WTC11 (cell line): ENCODE results near the gene DHDDS. TPM values are rescaled to one million over a fixed set of nuclear protein-coding genes. Genes with fewer than 3 reads are reported as not detected.

Experiments used
- ATF3 ChIP-seq: sonication (generic); formaldehyde crosslinking; conservative IDR thresholded peaks from 2 replicates; pipeline ENCODE4 v1.8.1; 2022; ENCODE audit warnings: mild to moderate bottlenecking, missing genetic modification reagents
- ATF6 ChIP-seq: sonication (generic); formaldehyde crosslinking; IDR thresholded peaks from 2 replicates; pipeline ENCODE4 v1.8.1; 2023; ENCODE audit warnings: mild to moderate bottlenecking, missing genetic modification reagents
- CREB1 ChIP-seq: sonication (generic); formaldehyde crosslinking; IDR thresholded peaks from 2 replicates; pipeline ENCODE4 v1.8.0; 2023; ENCODE audit warnings: mild to moderate bottlenecking, missing genetic modification reagents
- ELF4 ChIP-seq: sonication (generic); formaldehyde crosslinking; IDR thresholded peaks from 2 replicates; pipeline ENCODE4 v1.8.1; 2022; ENCODE audit warnings: low read depth, mild to moderate bottlenecking, moderate library complexity, missing genetic modification reagents
- EMX1 ChIP-seq: fragments of 250-450 bp; sonication (Bioruptor Pico); IDR thresholded peaks from 2 replicates; pipeline ENCODE4 v1.8.0; 2021; ENCODE audit warnings: mild to moderate bottlenecking
- ERG ChIP-seq: fragments of 250-450 bp; sonication (Bioruptor Pico); IDR thresholded peaks from 2 replicates; pipeline ENCODE4 v1.8.0; 2021; ENCODE audit warnings: mild to moderate bottlenecking
- ETV6 ChIP-seq: sonication (generic); formaldehyde crosslinking; IDR thresholded peaks from 2 replicates; pipeline ENCODE4 v1.8.1; 2022; ENCODE audit warnings: mild to moderate bottlenecking, missing genetic modification reagents
- FOXJ3 ChIP-seq: sonication (generic); formaldehyde crosslinking; IDR thresholded peaks from 2 replicates; pipeline ENCODE4 v1.9.0; 2021; ENCODE audit warnings: missing genetic modification reagents, mild to moderate bottlenecking, borderline replicate concordance
- FOXP1 ChIP-seq: sonication (generic); formaldehyde crosslinking; IDR thresholded peaks from 2 replicates; pipeline ENCODE4 v1.8.0; 2022; ENCODE audit warnings: missing genetic modification reagents, mild to moderate bottlenecking, moderate library complexity, borderline replicate concordance
- MAX ChIP-seq: sonication (generic); formaldehyde crosslinking; IDR thresholded peaks from 2 replicates; pipeline ENCODE4 v1.8.0; 2022; ENCODE audit warnings: mild to moderate bottlenecking, missing genetic modification reagents
- MXD4 ChIP-seq: fragments of 250-450 bp; sonication (Bioruptor Pico); IDR thresholded peaks from 2 replicates; pipeline ENCODE4 v1.8.0; 2021; ENCODE audit warnings: mild to moderate bottlenecking, moderate library complexity, borderline replicate concordance
- NFATC4 ChIP-seq: fragments of 250-450 bp; sonication (Bioruptor Pico); IDR thresholded peaks from 2 replicates; pipeline ENCODE4 v1.9.0; 2021; ENCODE audit warnings: mild to moderate bottlenecking
- NFYB ChIP-seq: sonication (generic); formaldehyde crosslinking; conservative IDR thresholded peaks from 2 replicates; pipeline ENCODE4 v1.8.0; 2022; ENCODE audit warnings: low read depth, missing genetic modification reagents
- SP1 ChIP-seq: sonication (generic); formaldehyde crosslinking; conservative IDR thresholded peaks from 2 replicates; pipeline ENCODE4 v1.8.1; 2022; ENCODE audit warnings: missing genetic modification reagents
- ZBTB21 ChIP-seq: sonication (generic); formaldehyde crosslinking; IDR thresholded peaks from 2 replicates; pipeline ENCODE4 v1.8.1; 2023; ENCODE audit warnings: mild to moderate bottlenecking, missing genetic modification reagents, borderline replicate concordance
- ZMAT4 ChIP-seq: fragments of 250-450 bp; sonication (Bioruptor Pico); IDR thresholded peaks from 2 replicates; pipeline ENCODE4 v1.9.0; 2021; ENCODE audit warnings: mild to moderate bottlenecking
- ZNF219 ChIP-seq: sonication (generic); formaldehyde crosslinking; IDR thresholded peaks from 2 replicates; pipeline ENCODE4 v1.8.0; 2023; ENCODE audit warnings: missing genetic modification reagents, mild to moderate bottlenecking, borderline replicate concordance
- ZNF263 ChIP-seq: sonication (generic); formaldehyde crosslinking; IDR thresholded peaks from 2 replicates; pipeline ENCODE4 v1.8.1; 2022; ENCODE audit warnings: low read depth, mild to moderate bottlenecking, moderate library complexity, missing genetic modification reagents
- ZNF281 ChIP-seq: sonication (generic); formaldehyde crosslinking; IDR thresholded peaks from 2 replicates; pipeline ENCODE4 v1.8.0; 2023; ENCODE audit warnings: mild to moderate bottlenecking, missing genetic modification reagents
- ZNF425 ChIP-seq: fragments of 250-450 bp; sonication (Bioruptor Pico); conservative IDR thresholded peaks from 2 replicates; pipeline ENCODE4 v1.9.0; 2021; ENCODE audit warnings: mild to moderate bottlenecking
- ZNF671 ChIP-seq: fragments of 250-450 bp; sonication (Bioruptor Pico); IDR thresholded peaks from 2 replicates; pipeline ENCODE4 v1.8.0; 2021; ENCODE audit warnings: mild to moderate bottlenecking
- total RNA-seq: library from RNA; stranded (reverse); gene quantifications from 3 replicates; pipeline ENCODE4 v1.2.3, GENCODE V29; 2021

Gene DHDDS
- total RNA-seq, 1 experiment from 2014 or later = 55.4 TPM

GRCh38 chr1:26417111-26417759 is 14.9 kb upstream of the DHDDS start (continued):
- TF ChIP-seq ATF6 (CRISPR knock-in tag) = no peak
- TF ChIP-seq ZNF281 (CRISPR knock-in tag) = no peak
- TF ChIP-seq ZNF671 = peak; percentile 78; the same call in 1 of the 2 replicates
- no peak for TF ChIP-seq ZBTB21 (CRISPR knock-in tag)
- peak; percentile 79 for TF ChIP-seq ETV6 (CRISPR knock-in tag)
- no peak for TF ChIP-seq FOXP1
- no peak for TF ChIP-seq ZNF263 (CRISPR knock-in tag)
- TF ChIP-seq ELF4 (CRISPR knock-in tag) = no peak
- no peak for TF ChIP-seq FOXJ3 (CRISPR knock-in tag)
- peak; percentile 68; the same call in 1 of the 2 replicates for TF ChIP-seq EMX1 (CRISPR knock-in tag)
- TF ChIP-seq ZMAT4 = no peak
- no peak for TF ChIP-seq ZNF425 (CRISPR knock-in tag)
- TF ChIP-seq ATF3 (CRISPR knock-in tag) = no peak
- no peak for TF ChIP-seq ZNF219 (CRISPR knock-in tag)
- TF ChIP-seq NFATC4 (CRISPR knock-in tag) = peak; percentile 46; the same call in 1 of the 2 replicates
- TF ChIP-seq MAX (CRISPR knock-in tag) = peak; percentile 37; the same call in 1 of the 2 replicates
- no peak for TF ChIP-seq MXD4 (CRISPR knock-in tag)
- no peak for TF ChIP-seq ERG (CRISPR knock-in tag)
- TF ChIP-seq SP1 (CRISPR knock-in tag) = no peak
- no peak for TF ChIP-seq CREB1 (CRISPR knock-in tag)
- no peak for TF ChIP-seq NFYB (CRISPR knock-in tag)
